SK-N-SH (cell line): ENCODE results near the gene FABP3. TPM values are rescaled to one million over a fixed set of nuclear protein-coding genes. Genes with fewer than 3 reads are reported as not detected.

ENCODE experiments used
- CTCF ChIA-PET: fragments of 300-600, 350-600 bp; formaldehyde crosslinking; extraction: SDS; loops from one replicate; lab custom pipeline; 2021; lab: Yijun Ruan, JAX
- POLR2A ChIA-PET: fragments of 350-600 bp; sonication (Branson Sonifier 250); formaldehyde crosslinking; extraction: SDS; loops from one replicate; lab custom pipeline; 2020; ENCODE audit warnings: antibody characterized with exemption, inconsistent platforms; lab: Yijun Ruan, JAX
- DNase-seq: peaks from one replicate; pipeline ENCODE4 v3.0.0; 2012
- H2AFZ ChIP-seq: fragments of 200-600 bp; sonication (generic); 2 replicates; pipeline ENCODE4 v1.8.1; 2016; ENCODE audit warnings: antibody characterized with exemption, mild to moderate bottlenecking, low read depth
- H3F3A ChIP-seq: fragments of 200-600 bp; sonication (generic); replicated peaks from 2 replicates; pipeline ENCODE3; 2016; ENCODE audit warnings: antibody characterized with exemption, mild to moderate bottlenecking; ENCODE audit not compliant: insufficient read depth
- H3K27ac ChIP-seq, 2 experiments: fragments of 200-500 bp in 1 of 2; fragments of 200-600 bp in 1 of 2; sonication (Bioruptor generic) in 1 of 2; sonication (generic), shearing (Covaris generic) in 1 of 2; 2 replicates each; pipeline versions ENCODE4 v1.5.1 to v1.6.1; 2014 to 2016; ENCODE audit warnings: low read depth in 2 of 2, inconsistent platforms in 1 of 2, low read length in 1 of 2, mild to moderate bottlenecking in 1 of 2, mixed read lengths in 1 of 2
- H3K27me3 ChIP-seq: fragments of 200-600 bp; sonication (generic), shearing (Covaris generic); 2 replicates; pipeline ENCODE4 v1.6.1; 2016; ENCODE audit warnings: mixed run types; ENCODE audit not compliant: insufficient read depth
- H3K36me3 ChIP-seq, 2 experiments: fragments of 200-500 bp in 1 of 2; fragments of 200-600 bp in 1 of 2; sonication (Bioruptor generic) in 1 of 2; sonication (generic) in 1 of 2; replicated peaks in 1 of 2; 2 replicates each; pipeline versions ENCODE3 to v1.5.1; 2014 to 2016; ENCODE audit warnings: low read length in 1 of 2, mild to moderate bottlenecking in 1 of 2; ENCODE audit not compliant: insufficient read depth in 2 of 2, control insufficient read depth in 1 of 2
- H3K4me1 ChIP-seq, 2 experiments: fragments of 200-500 bp in 1 of 2; fragments of 200-600 bp in 1 of 2; sonication (Bioruptor generic) in 1 of 2; sonication (generic), shearing (Covaris generic) in 1 of 2; 2 replicates each; pipeline versions ENCODE4 v1.5.1 to v1.6.1; 2014 to 2016; ENCODE audit warnings: low read depth in 1 of 2, low read length in 1 of 2, mixed run types in 1 of 2; ENCODE audit not compliant: insufficient read depth in 2 of 2, control insufficient read depth in 1 of 2
- H3K4me2 ChIP-seq: fragments of 200-600 bp; sonication (generic), shearing (Covaris generic); 2 replicates; pipeline ENCODE4 v1.6.1; 2017; ENCODE audit warnings: mixed run types
- H3K4me3 ChIP-seq, 2 experiments: fragments of 200-500 bp in 1 of 2; fragments of 200-600 bp in 1 of 2; sonication (Bioruptor generic) in 1 of 2; sonication (generic), shearing (Covaris generic) in 1 of 2; 2 replicates each; pipeline versions ENCODE4 v1.5.1 to v1.8.1; 2014 to 2016; ENCODE audit warnings: low read depth in 2 of 2, inconsistent platforms in 1 of 2, low read length in 1 of 2, mild to moderate bottlenecking in 1 of 2, mixed read lengths in 1 of 2, moderate library complexity in 1 of 2
- H3K79me2 ChIP-seq: fragments of 200-600 bp; sonication (generic); 2 replicates; pipeline ENCODE4 v1.8.1; 2017; ENCODE audit warnings: mild to moderate bottlenecking; ENCODE audit not compliant: insufficient read depth
- H3K9ac ChIP-seq: fragments of 200-600 bp; sonication (generic); 2 replicates; pipeline ENCODE4 v1.6.1; 2017; ENCODE audit warnings: mixed run types
- H3K9me2 ChIP-seq: fragments of 200-600 bp; sonication (generic); 2 replicates; pipeline ENCODE4 v1.6.1; 2017; ENCODE audit warnings: mixed run types
- H3K9me3 ChIP-seq: fragments of 200-600 bp; sonication (generic); 2 replicates; pipeline ENCODE4 v1.6.1; 2017; ENCODE audit warnings: mixed run types, mild to moderate bottlenecking, moderate library complexity
- H4K20me1 ChIP-seq: fragments of 200-600 bp; sonication (generic); 2 replicates; pipeline ENCODE4 v1.6.1; 2017; ENCODE audit warnings: mild to moderate bottlenecking, mixed run types; ENCODE audit not compliant: insufficient read depth
- CTCF ChIP-seq: fragments of 200-600 bp; sonication (generic); IDR thresholded peaks from 2 replicates; pipeline ENCODE4 v1.6.1; 2017; ENCODE audit warnings: antibody characterized with exemption, mild to moderate bottlenecking, moderate library complexity
- EZH2phosphoT487 ChIP-seq: fragments of 200-600 bp; sonication (generic); IDR thresholded peaks from 2 replicates; pipeline ENCODE4 v1.6.1; 2017; ENCODE audit warnings: low read depth, mixed run types, mild to moderate bottlenecking, antibody characterized with exemption, moderate library complexity, borderline replicate concordance
- FOXJ3 ChIP-seq: sonication (generic); formaldehyde crosslinking; IDR thresholded peaks from 2 replicates; pipeline ENCODE4 v1.5.1; 2020; ENCODE audit warnings: mild to moderate bottlenecking, missing genetic modification reagents
- JUND ChIP-seq: IDR thresholded peaks from 2 replicates; pipeline ENCODE4 v1.4.0; 2012
- NFIC ChIP-seq: IDR thresholded peaks from 2 replicates; pipeline ENCODE4 v1.4.0; 2012; ENCODE audit warnings: borderline replicate concordance
- PBX3 ChIP-seq: IDR thresholded peaks from 2 replicates; pipeline ENCODE4; 2012
- RAD21 ChIP-seq: IDR thresholded peaks from 2 replicates; pipeline ENCODE4 v1.6.1; 2012; ENCODE audit warnings: mild to moderate bottlenecking, low read length
- RCOR1 ChIP-seq: fragments of 150-350 bp; IDR thresholded peaks from 2 replicates; pipeline ENCODE4 v1.6.1; 2017; ENCODE audit warnings: antibody characterized with exemption, low read length
- RXRA ChIP-seq: IDR thresholded peaks from 2 replicates; pipeline ENCODE4 v1.4.0; 2012; ENCODE audit warnings: low read depth, mild to moderate bottlenecking, borderline replicate concordance
- SIN3A ChIP-seq: IDR thresholded peaks from 2 replicates; pipeline ENCODE4 v1.6.1; 2012; ENCODE audit warnings: low read depth, mild to moderate bottlenecking, low read length, moderate library complexity, borderline replicate concordance
- SMC3 ChIP-seq: IDR thresholded peaks from 2 replicates; pipeline ENCODE4 v1.6.1; 2012; ENCODE audit warnings: low read depth, low read length, improper control_type of control experiment
- YY1 ChIP-seq: IDR thresholded peaks from 2 replicates; pipeline ENCODE4 v1.4.0; 2012; ENCODE audit warnings: low read depth, mild to moderate bottlenecking
- WGBS: methylation state at CpG from one replicate; pipeline ENCODE4 v1.1.6; 2017; ENCODE audit warnings: low lambda C conversion rate; 5-methylcytosine and 5-hydroxymethylcytosine counted together
- polyA plus RNA-seq, 3 experiments: library from polyadenylated mRNA; depleted of rRNA; stranded (reverse); fragments of >200 nt; gene quantifications; 2 replicates each; pipeline ENCODE4 v1.2.3, GENCODE V29; 2012
- TF ChIP-seq, protein P1 (sequence below): fragments of 150-350 bp; IDR thresholded peaks from 2 replicates; pipeline ENCODE4 v1.6.1; 2017; ENCODE audit warnings: antibody characterized with exemption, low read length, low read depth, borderline replicate concordance

FABP3 gene
- polyA plus RNA-seq, 1 of the 3 experiments (the other 2 are of a cell fraction) = 0.08 TPM

GRCh38 chr1:31405578-31406245 is 32.8 kb upstream of the FABP3 start (continued):
- TF ChIP-seq RXRA = no peak

- POLR2A ChIA-PET = no interaction called here
- TF ChIP-seq FOXJ3 (CRISPR knock-in tag) = no peak
- TF ChIP-seq CTCF = 0 out of 2 replicates have a peak, but pooled peaks have one; percentile 7
- TF ChIP-seq RCOR1 = no peak
- Histone ChIP-seq H3K4me3 (no peak overlapping the region), H3K9ac (no peak overlapping the region), H2AFZ (no peak overlapping the region), H3K79me2 (no peaks in the 10 kb centered on the region), H3K4me1 (peaks cover 0 to 12% of the 10 kb centered on the region in 2 experiments; a peak in 1 of 4 replicates), H4K20me1 (no peaks in the 10 kb centered on the region), H3K9me3 (no peaks in the 10 kb centered on the region), H3K4me2 (no peak overlapping the region), H3K27me3 (no peaks in the 10 kb centered on the region), H3K36me3 (no peaks in the 10 kb centered on the region), H3K27ac (no peak overlapping the region), H3F3A (peaks cover 13% of the 10 kb centered on the region), H3K9me2 (no peaks in the 10 kb centered on the region)
- no peak for DNase-seq
- WGBS = 50% methylated on average over 2 of the region's 2 CpGs
- CTCF ChIA-PET = interaction anchor here (13.9 kb wide), 1 partner anchor 18 kb away, joined by 287 read pairs; the partner anchor contains the start of gene SERINC2
Observed at GRCh38 chr1:31401241-31401640, 28.4 kb upstream of the FABP3 start.

DNA sequence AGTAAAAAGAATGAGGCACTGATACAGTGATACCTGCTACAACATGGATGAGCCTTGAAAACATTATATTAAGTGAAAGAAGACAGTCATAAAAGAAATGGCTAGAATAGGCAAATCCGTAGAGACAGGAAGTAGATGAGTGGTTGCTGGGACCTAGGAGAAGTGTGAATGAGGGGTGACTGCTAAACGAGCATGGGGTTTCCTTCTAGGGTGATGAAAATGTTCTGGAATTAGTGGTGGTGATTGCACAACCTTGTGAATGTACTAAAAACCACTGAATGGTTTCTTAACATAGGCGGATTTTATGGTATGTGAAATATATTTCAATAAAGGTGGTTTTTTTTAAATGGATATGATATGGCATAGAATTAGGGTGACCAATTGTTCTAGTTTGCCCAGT is 27.5 kb upstream of the FABP3 start:
- Histone ChIP-seq H4K20me1 (no peaks in the 10 kb centered on the region), H3K36me3 (no peaks in the 10 kb centered on the region), H3K4me3 (no peak overlapping the region), H3K27ac (no peak overlapping the region), H3K4me1 (peaks cover 0 to 12% of the 10 kb centered on the region in 2 experiments; a peak in 1 of 4 replicates), H3K27me3 (no peaks in the 10 kb centered on the region), H2AFZ (no peak overlapping the region), H3F3A (peaks cover 16% of the 10 kb centered on the region), H3K9me3 (no peaks in the 10 kb centered on the region), H3K9me2 (no peaks in the 10 kb centered on the region), H3K79me2 (no peaks in the 10 kb centered on the region), H3K4me2 (no peak overlapping the region), H3K9ac (no peak overlapping the region)
- no peak for TF ChIP-seq EZH2phosphoT487
- TF ChIP-seq PBX3 = no peak
- TF ChIP-seq NFIC = no peak
- TF ChIP-seq SMC3 = no peak
- TF ChIP-seq YY1 = no peak
- TF ChIP-seq RAD21 = no peak
- TF ChIP-seq, protein P1, sequence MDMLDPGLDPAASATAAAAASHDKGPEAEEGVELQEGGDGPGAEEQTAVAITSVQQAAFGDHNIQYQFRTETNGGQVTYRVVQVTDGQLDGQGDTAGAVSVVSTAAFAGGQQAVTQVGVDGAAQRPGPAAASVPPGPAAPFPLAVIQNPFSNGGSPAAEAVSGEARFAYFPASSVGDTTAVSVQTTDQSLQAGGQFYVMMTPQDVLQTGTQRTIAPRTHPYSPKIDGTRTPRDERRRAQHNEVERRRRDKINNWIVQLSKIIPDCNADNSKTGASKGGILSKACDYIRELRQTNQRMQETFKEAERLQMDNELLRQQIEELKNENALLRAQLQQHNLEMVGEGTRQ = no peak
- TF ChIP-seq SIN3A = no peak
- TF ChIP-seq JUND = no peak
- no peak for TF ChIP-seq FOXJ3 (CRISPR knock-in tag)
- 67% methylated on average over 3 of the region's 3 CpGs for WGBS
- DNase-seq = no peak
- ChIA-PET CTCF (interaction anchor here (13.9 kb wide), 1 partner anchor 19 kb away, joined by 287 read pairs; the partner anchor contains the start of gene SERINC2), POLR2A (no interaction called here)
